NCI-H510A (cell line): ENCODE results near the gene MAPK4.
A peak's percentile ranks its signal among the peaks of the same experiment; 100 is the strongest.
"Not testable (repeated sequence)": the region's sequence is repeated elsewhere in the genome, so short reads cannot be mapped to it uniquely, and the experiment has no call there.

Experiments
- DNase-seq: peaks from one replicate; lab custom pipeline; 2025; lab: John Stamatoyannopoulos, UW

The MAPK4 gene

GRCh38 chr18:50680966-50681365, 121.1 kb downstream of the MAPK4 start:
- DNase-seq: no peak

- no peak for DNase-seq
Measured at GRCh38 chr18:50682852-50683251, 123.0 kb downstream of the MAPK4 start.

- DNase-seq: peak; percentile 11
Measured at GRCh38 chr18:50686409-50686808, 126.5 kb downstream of the MAPK4 start.

DNA sequence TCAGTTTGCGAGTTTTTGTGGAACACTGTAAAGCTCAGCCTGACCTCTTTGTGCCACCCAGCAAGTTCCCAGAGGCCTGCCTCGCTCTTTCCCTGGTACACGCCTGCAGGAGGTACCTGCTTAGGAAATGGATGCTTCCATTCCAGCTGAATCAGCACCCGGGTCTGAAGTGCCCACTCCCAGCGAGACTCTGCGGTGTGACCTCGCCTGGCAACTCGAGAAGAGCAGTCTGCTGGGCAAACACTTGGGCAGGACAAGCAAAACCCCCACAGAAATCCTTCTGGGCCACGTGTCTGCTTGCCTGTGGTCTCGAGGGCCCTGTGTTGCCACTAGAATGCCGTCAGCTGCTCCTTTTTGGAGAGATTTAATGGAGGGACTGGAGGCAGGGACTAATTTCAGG, 127.6 kb downstream of the MAPK4 start:
- DNase-seq: peak; percentile 52

DNA sequence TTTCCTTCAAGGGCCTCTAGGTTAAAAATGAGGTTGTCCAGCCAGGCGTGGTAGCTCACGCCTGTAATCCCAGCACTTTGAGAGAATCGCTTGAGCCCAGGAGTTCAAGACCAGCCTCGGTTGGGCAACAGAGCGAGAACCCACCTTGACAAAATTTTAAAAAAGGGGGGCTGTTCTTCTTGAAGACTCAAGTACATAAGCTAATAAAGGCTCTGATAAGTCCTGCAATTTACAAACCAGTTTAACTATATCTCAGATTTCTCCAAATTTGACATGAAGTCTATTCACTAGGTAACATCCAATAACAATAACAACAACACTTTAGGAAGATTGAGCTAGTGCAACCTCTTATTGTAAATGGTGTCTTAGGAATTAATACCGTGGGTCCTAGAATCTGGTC, 129.7 kb downstream of the MAPK4 start:
- DNase-seq: no peak

DNA sequence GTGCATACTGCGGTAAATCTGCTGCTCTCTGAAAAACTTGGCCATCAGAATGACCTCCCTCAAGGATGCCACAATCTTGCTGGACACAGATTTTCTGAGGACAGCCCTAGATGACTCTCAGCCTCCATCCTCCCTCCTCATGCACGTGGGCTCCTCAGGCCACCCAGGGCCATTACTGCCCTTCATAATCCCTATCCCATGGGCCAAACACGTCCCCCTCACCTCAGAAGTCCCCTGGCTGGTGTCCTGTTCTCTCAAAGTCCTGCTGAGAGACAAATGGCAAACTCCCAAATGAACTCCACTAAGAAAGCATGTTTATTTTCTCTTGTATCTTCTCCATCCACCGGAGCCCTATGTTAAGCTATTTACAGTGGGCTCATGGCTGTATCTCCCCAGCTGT, 134.3 kb downstream of the MAPK4 start:
- no peak for DNase-seq

DNA sequence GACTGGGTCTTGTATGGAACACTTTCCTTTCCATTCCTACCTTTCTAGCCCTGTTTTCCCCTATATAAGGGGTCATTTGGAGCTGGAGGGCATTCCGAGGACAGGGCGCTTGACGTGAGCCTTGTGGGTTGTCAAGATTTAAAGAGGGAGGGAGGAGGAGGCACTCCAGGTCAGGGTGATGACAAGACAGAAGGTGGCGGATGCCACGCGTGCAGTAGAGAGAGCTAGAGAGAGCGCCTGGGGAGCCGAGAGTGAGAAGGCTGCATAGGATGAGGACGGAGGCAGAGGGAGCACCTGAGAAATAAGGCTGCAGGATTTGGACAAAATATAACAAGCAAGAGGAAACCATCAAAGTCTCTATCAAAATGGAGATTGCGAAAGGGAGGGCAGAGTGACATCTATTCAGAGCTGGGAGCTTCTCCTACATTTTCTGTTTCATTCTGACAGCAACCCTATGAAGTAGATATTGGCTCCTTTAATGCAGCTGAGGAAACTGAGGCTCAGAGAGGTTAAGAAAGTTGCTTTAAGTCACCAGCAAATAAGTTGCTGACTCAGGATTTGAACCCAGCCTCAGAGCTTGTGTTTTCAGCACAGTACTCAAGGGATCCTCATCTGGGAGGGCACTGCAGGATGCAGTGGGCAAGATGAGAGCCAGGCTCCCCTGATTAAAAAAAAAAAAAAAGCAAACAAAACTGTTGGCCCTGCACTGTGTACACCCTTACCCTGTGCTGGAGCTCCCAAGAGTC, 135.7 kb downstream of the MAPK4 start:
- DNase-seq: no peak

DNA sequence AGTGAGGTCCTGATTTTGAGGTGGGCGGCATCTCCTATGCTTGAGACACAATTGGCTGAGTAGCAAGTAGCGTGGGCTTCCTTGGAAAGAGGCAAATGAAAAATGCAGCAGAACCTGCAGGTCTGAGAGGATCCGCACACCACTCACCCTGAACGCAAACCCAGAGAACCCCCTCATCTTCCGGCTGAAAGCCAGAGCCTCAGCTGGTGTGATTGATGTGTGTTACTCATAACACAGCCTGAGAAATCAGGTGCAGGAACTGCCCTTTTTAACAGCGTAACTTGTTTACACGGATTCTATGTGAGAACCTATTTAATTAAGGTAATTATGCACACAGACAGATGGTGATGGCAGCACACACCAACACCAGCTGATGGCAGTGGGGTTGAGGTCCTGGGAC, 136.5 kb downstream of the MAPK4 start:
- DNase-seq: no peak

GRCh38 chr18:50696929-50697328, 137.0 kb downstream of the MAPK4 start:
- DNase-seq: no peak

DNA sequence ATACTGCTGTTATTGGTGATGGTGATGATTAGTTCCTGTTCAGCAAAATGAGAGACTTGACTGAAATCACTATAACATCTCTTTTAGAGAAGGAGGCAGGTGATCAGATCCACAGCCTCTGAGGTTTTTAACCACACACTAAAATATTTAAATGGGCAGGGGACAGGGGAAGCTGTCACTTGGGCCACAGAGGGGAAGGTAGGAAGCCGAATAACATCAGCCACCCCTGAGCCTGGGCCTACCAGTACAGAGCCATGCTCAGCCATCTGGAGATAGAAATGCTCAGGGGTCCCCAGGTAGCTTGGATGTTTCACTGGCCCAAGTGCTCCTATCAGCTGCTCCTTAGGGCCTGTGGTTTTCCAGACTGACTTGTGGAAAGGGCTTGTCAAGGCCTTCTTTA, 137.6 kb downstream of the MAPK4 start:
- DNase-seq: no peak

DNA sequence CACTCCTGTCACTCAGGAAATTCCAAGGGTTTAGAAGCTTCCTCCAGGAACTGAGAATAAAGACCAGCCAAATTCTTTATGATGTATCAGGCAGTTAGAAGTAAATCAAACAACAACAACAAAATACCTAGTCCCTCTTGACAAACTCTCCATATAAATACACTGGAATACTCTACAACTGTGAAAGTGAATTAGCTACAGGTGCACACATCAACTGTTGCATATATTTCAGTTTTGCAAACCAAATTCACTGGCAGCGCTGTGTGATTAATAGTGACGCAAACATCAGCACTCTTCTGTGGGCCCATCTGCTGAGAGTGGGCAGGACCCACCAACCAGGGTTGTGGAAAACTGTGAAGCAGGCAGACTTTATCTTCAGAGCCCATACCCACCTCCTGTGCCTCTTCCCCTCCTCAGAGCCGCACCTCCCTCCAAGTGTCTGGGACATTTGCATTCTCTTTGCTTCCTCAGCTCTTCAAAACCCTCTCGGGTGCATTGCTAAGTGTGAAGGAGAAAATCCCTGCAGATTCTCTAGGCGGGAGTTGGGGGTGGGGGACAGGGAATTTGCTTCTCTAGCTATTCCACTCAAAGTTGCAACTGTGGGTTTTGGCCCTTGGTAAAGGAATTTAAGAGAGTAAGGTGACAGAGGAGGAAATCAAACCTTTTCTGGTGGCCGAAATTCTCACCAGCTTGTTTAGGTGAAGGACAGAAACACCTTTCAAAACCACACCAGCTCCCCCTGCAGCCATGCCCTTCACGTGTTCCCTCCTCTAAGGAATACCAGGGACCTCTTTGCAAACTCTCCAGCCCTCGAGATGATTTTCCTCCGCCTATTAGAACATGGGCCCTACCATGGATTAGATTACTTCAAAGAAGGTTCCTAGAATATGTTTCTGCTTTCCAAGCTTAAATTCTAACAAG, 140.6 kb downstream of the MAPK4 start:
- no peak for DNase-seq

DNA sequence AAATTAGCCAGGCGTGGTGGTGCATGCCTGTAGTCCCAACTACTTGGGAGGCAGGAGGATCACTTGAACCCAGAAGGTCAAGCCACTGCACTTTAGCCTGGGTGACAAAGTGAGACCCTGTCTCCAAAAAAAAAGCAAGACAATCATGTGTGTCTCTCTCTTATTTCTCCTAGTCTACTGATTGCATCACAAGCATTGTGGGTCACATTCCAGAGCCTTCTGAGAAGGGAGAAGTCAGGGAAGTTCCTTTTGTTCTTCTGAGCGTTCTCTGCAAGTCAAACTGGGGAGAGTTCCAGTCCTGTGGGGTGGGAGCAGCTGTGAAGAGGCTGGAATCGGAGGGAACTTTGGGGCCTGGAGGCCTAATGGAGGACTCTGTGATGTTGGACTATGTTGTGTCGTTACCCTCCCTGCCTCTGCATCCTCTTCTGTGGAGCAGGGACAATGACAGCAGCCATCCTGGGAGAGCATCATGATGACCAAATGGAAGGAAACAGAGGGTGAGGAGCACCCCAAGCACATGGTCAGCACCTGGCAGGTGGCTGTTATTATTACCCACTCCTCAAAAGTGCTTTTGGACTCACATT, 144.6 kb downstream of the MAPK4 start:
- no peak for DNase-seq

- DNase-seq: peak; percentile 45
Measured at GRCh38 chr18:50706199-50706598, 146.3 kb downstream of the MAPK4 start.

GRCh38 chr18:50706651-50707050, 146.8 kb downstream of the MAPK4 start:
- no peak for DNase-seq

DNA sequence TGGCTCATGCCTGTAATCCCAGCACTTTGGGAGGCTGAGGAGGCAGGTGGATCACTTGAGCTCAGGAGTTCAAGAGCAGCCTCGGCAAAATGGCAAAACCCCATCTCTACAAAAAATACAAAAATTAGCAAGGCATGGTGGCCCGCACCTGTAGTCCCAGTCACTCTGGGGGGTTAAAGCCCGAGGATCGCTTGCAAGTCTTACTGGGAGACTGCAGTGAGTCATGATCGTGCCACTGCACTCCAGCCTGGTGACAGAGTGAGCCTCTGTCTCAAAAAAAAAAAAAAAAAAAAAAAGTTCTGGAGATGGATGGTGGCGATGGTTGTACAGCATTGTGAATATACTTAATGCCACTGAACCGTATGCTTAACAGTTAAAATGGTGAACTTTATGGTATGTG, 147.4 kb downstream of the MAPK4 start:
- DNase-seq: not testable (repeated sequence)

DNA sequence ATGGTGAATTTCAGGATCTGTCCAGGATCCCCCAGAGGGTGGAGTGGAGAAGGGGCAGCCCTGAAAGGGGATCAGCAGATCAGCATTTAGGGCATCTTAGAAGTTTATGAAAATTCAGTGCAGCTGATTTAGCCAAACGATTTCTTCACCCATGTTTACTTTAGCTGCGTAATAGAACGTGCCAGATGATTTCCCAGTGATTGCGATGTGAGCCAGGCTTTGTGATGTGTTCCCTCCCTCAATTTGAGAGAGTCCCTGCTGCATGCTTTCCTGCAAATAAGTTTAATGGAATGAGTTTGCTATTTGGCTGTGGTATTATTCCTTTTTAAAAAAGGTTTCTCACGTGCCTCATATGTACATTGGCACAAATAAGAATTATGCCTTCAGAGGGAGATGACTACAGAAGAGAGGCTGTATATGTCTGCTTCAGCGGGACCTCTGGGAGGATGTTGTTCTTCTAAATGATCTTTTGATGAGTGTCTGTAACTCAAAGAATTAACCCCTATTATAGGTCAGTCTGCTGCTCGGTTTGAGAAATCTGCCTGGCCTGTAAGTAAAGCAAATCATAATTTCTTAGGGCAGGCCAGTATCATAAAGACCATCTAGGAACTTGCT, 148.1 kb downstream of the MAPK4 start:
- no peak for DNase-seq

- no peak for DNase-seq
Measured at GRCh38 chr18:50709193-50709592, 149.3 kb downstream of the MAPK4 start.

- peak; percentile 15 for DNase-seq
Measured at GRCh38 chr18:50711386-50711785, 151.5 kb downstream of the MAPK4 start.

DNA sequence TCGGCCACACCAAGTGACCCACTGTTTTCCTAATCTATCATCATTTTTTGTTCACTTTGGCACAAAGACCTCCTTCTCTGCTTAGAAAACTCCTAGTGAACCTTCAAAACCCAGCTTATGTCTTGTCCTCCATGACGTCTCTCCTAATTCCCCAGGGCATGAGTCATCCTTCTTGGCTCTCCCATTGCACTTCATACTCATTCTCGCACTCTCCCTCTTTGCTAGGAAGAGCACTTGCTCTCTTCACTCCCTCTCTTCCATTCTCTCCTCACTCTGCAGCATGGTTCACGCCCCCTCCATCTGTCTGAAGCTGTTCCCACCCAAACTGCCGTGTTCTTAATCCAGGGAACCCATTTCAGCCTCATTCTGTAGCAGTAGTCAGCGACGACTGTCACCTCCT, 156.0 kb downstream of the MAPK4 start:
- no peak for DNase-seq

DNA sequence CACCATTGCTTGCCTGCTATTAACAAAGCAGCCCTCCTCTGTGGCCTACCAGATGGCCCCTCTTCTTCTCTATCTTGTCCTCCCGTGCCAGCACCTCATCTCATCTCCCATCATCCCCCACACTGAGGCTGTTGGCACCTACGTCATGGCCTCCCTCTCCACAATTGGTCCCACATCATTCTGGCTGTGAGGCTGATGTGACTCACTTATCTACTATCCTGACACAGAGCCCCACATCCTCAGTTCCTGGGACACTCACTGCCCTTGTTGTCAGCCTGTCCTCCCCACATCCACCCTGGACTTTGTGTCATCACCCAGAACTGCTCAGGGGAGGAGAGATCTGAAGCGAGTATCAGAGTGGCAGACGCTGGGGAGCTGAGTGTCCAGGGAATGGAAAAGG, 157.0 kb downstream of the MAPK4 start:
- no peak for DNase-seq

- DNase-seq: no peak
Measured at GRCh38 chr18:50717563-50717962, 157.7 kb downstream of the MAPK4 start.
